H1 (cell line): ENCODE data around the gene PIK3R1. TPM values are rescaled to one million over a fixed set of nuclear protein-coding genes. Genes with fewer than 3 reads are reported as not detected.

Source experiments
- CTCF ChIA-PET: fragments of 300-600 bp; sonication (Branson Sonifier 250); formaldehyde crosslinking; loops from one replicate; lab custom pipeline; 2021; ENCODE audit not compliant: partially characterized antibody; lab: Charles Lee
- POLR2A ChIA-PET: fragments of 300-600 bp; sonication (Branson Sonifier 250); formaldehyde crosslinking; loops from one replicate; lab custom pipeline; 2021; ENCODE audit warnings: inconsistent platforms; ENCODE audit not compliant: partially characterized antibody; lab: Charles Lee
- DNase-seq, 2 experiments: peaks; one replicate each; pipeline versions ENCODE4 v3.0.0 to v3.0.0-alpha.2; 2010 to 2022; ENCODE audit warnings: low spot score in 2 of 2, low read depth in 1 of 2, mixed read lengths in 1 of 2
- FAIRE-seq: peaks from 2 replicates; lab custom pipeline; 2011; peaks lifted over from hg19 to GRCh38; lab: Jason Lieb, UNC
- H2AFZ ChIP-seq: 2 replicates; pipeline ENCODE4 v1.8.1; 2012; ENCODE audit warnings: low read length, inconsistent platforms
- H2AK5ac ChIP-seq: 2 replicates; pipeline ENCODE4 v1.6.1; 2013; ENCODE audit warnings: low read depth, low read length
- H2BK120ac ChIP-seq: replicated peaks from 2 replicates; pipeline ENCODE3; 2013; ENCODE audit warnings: low read depth, low read length, inconsistent platforms
- H2BK12ac ChIP-seq: 2 replicates; pipeline ENCODE4 v1.6.1; 2013; ENCODE audit warnings: low read depth, low read length
- H2BK15ac ChIP-seq: 2 replicates; pipeline ENCODE4 v1.6.1; 2013; ENCODE audit warnings: low read length
- H2BK20ac ChIP-seq: 2 replicates; pipeline ENCODE4 v1.6.1; 2013; ENCODE audit warnings: low read length
- H2BK5ac ChIP-seq: 2 replicates; pipeline ENCODE4 v1.6.1; 2013; ENCODE audit warnings: low read depth, low read length
- H3K14ac ChIP-seq: 2 replicates; pipeline ENCODE4 v1.6.1; 2013; ENCODE audit warnings: inconsistent platforms; ENCODE audit not compliant: insufficient read length
- H3K18ac ChIP-seq: 2 replicates; pipeline ENCODE4 v1.6.1; 2013; ENCODE audit warnings: low read length; ENCODE audit errors: extremely low read depth
- H3K23ac ChIP-seq: 2 replicates; pipeline ENCODE4 v1.6.1; 2013; ENCODE audit warnings: inconsistent platforms; ENCODE audit not compliant: insufficient read length
- H3K23me2 ChIP-seq: 2 replicates; pipeline ENCODE4 v1.6.1; 2013; ENCODE audit warnings: low read depth, low read length
- H3K27ac ChIP-seq: 2 replicates; pipeline ENCODE4 v1.6.1; 2011; ENCODE audit warnings: low read depth, low read length, inconsistent platforms
- H3K27me3 ChIP-seq, 4 experiments: replicated peaks in 1 of 4; 1 replicate in 1 of 4; 2 replicates in 3 of 4; pipeline versions ENCODE4 v1.6.1 to v1.8.1; 2011 to 2013; ENCODE audit warnings: low read length in 3 of 4, mild to moderate bottlenecking in 3 of 4, inconsistent platforms in 2 of 4, mixed read lengths in 2 of 4, moderate library complexity in 1 of 4; ENCODE audit not compliant: control insufficient read depth in 3 of 4, insufficient read depth in 3 of 4; ENCODE audit errors: extremely low read depth in 1 of 4
- H3K36me3 ChIP-seq, 4 experiments: 2 replicates each; pipeline versions ENCODE4 v1.6.1 to v1.8.1; 2011 to 2013; ENCODE audit warnings: mild to moderate bottlenecking in 4 of 4, low read length in 3 of 4, moderate library complexity in 2 of 4, control low read depth in 1 of 4, inconsistent platforms in 1 of 4; ENCODE audit not compliant: insufficient read depth in 4 of 4, control insufficient read depth in 2 of 4
- H3K4ac ChIP-seq: replicated peaks from 2 replicates; pipeline ENCODE3; 2013; ENCODE audit warnings: low read length, low read depth, mixed read lengths, inconsistent platforms; ENCODE audit not compliant: insufficient read length
- H3K4me1 ChIP-seq, 4 experiments: replicated peaks in 1 of 4; 1 replicate in 1 of 4; 2 replicates in 3 of 4; pipeline versions ENCODE4 v1.6.1 to v1.8.1; 2011 to 2013; ENCODE audit warnings: low read length in 3 of 4, inconsistent platforms in 2 of 4, mixed read lengths in 1 of 4; ENCODE audit not compliant: insufficient read depth in 4 of 4, control insufficient read depth in 3 of 4
- H3K4me2 ChIP-seq, 2 experiments: 2 replicates each; pipeline versions ENCODE4 v1.6.1 to v1.8.1; 2011 to 2013; ENCODE audit warnings: low read depth in 2 of 2, low read length in 2 of 2, control low read depth in 1 of 2, inconsistent platforms in 1 of 2, mild to moderate bottlenecking in 1 of 2; ENCODE audit not compliant: insufficient read depth in 1 of 2
- H3K4me3 ChIP-seq, 4 experiments: fragments of 200-600, 300-600 bp in 1 of 4; sonication (generic), shearing (Covaris generic), sonication (Bioruptor Twin) in 1 of 4; 2 replicates each; pipeline versions ENCODE4 v1.5.1 to v1.8.1; 2011 to 2016; ENCODE audit warnings: low read length in 4 of 4, low read depth in 3 of 4, control low read depth in 2 of 4, inconsistent platforms in 2 of 4, mild to moderate bottlenecking in 2 of 4, mixed read lengths in 1 of 4, moderate library complexity in 1 of 4; ENCODE audit not compliant: insufficient read depth in 2 of 4; ENCODE audit errors: extremely low read depth in 1 of 4
- H3K56ac ChIP-seq: replicated peaks from 2 replicates; pipeline ENCODE3; 2013; ENCODE audit warnings: low read depth, mild to moderate bottlenecking, mixed read lengths, low read length, inconsistent platforms; ENCODE audit not compliant: insufficient read length
- H3K79me1 ChIP-seq: 2 replicates; pipeline ENCODE4 v1.6.1; 2013; ENCODE audit warnings: low read depth, low read length, control low read depth
- H3K79me2 ChIP-seq, 2 experiments: 2 replicates each; pipeline versions ENCODE4 v1.6.1 to v1.8.1; 2012 to 2013; ENCODE audit warnings: low read length in 2 of 2, mild to moderate bottlenecking in 2 of 2, inconsistent platforms in 1 of 2; ENCODE audit not compliant: insufficient read depth in 2 of 2, control insufficient read depth in 1 of 2
- H3K9ac ChIP-seq, 4 experiments: replicated peaks in 1 of 4; 1 replicate in 1 of 4; 2 replicates in 3 of 4; pipeline versions ENCODE4 v1.6.1 to v1.8.1; 2011 to 2013; ENCODE audit warnings: low read depth in 3 of 4, low read length in 3 of 4, control low read depth in 2 of 4, mild to moderate bottlenecking in 2 of 4, moderate library complexity in 2 of 4, inconsistent platforms in 1 of 4; ENCODE audit errors: extremely low read depth in 1 of 4
- H3K9me3 ChIP-seq, 2 experiments: 2 replicates each; pipeline versions ENCODE4 v1.6.1 to v1.8.1; 2012 to 2013; ENCODE audit warnings: mild to moderate bottlenecking in 2 of 2, moderate library complexity in 2 of 2, control low read depth in 1 of 2, inconsistent platforms in 1 of 2, low read depth in 1 of 2, low read length in 1 of 2, mixed read lengths in 1 of 2; ENCODE audit not compliant: insufficient read depth in 2 of 2
- H4K20me1 ChIP-seq, 2 experiments: replicated peaks in 1 of 2; 2 replicates each; pipeline versions ENCODE3 to v1.8.1; 2011 to 2013; ENCODE audit warnings: inconsistent platforms in 2 of 2, low read length in 2 of 2, mild to moderate bottlenecking in 1 of 2; ENCODE audit not compliant: insufficient read depth in 2 of 2, control insufficient read depth in 1 of 2
- H4K5ac ChIP-seq: 2 replicates; pipeline ENCODE4 v1.6.1; 2013; ENCODE audit warnings: low read length, low read depth, mixed read lengths, inconsistent platforms; ENCODE audit not compliant: insufficient read length
- H4K8ac ChIP-seq: 2 replicates; pipeline ENCODE4 v1.8.0; 2013; ENCODE audit warnings: mild to moderate bottlenecking, moderate library complexity, low read length, inconsistent platforms; ENCODE audit not compliant: insufficient read depth; ENCODE audit errors: extremely low read depth
- H4K91ac ChIP-seq: replicated peaks from 2 replicates; pipeline ENCODE3; 2013; ENCODE audit warnings: low read length, mixed read lengths, inconsistent platforms; ENCODE audit not compliant: insufficient read length
- BACH1 ChIP-seq: IDR thresholded peaks from 2 replicates; pipeline ENCODE4 v1.6.1; 2012; ENCODE audit warnings: low read length, improper control_type of control experiment
- EZH2 ChIP-seq: fragments of 200-600 bp; sonication (generic); IDR thresholded peaks from 2 replicates; pipeline ENCODE4 v1.7.1; 2012; ENCODE audit warnings: low read depth, mild to moderate bottlenecking, moderate library complexity, low read length, inconsistent platforms; ENCODE audit not compliant: severe bottlenecking
- HDAC2 ChIP-seq, 2 experiments: fragments of 300-600 bp in 1 of 2; sonication (generic) in 1 of 2; IDR thresholded peaks; 2 replicates each; pipeline ENCODE4 v1.6.1; 2011 to 2012; ENCODE audit warnings: low read depth in 2 of 2, low read length in 2 of 2, mild to moderate bottlenecking in 2 of 2, moderate library complexity in 2 of 2, borderline replicate concordance in 1 of 2, inconsistent platforms in 1 of 2
- KDM4A ChIP-seq: IDR thresholded peaks from one replicate; pipeline ENCODE4 v1.7.1; 2012; ENCODE audit warnings: low read depth, mild to moderate bottlenecking, moderate library complexity, low read length, inconsistent platforms; ENCODE audit not compliant: severe bottlenecking
- RAD21 ChIP-seq, 2 experiments: IDR thresholded peaks in 1 of 2; conservative IDR thresholded peaks in 1 of 2; 2 replicates each; pipeline ENCODE4 v1.6.1; 2011; ENCODE audit warnings: low read depth in 2 of 2, low read length in 2 of 2, improper control_type of control experiment in 1 of 2, inconsistent platforms in 1 of 2, mild to moderate bottlenecking in 1 of 2, moderate library complexity in 1 of 2
- RXRA ChIP-seq: IDR thresholded peaks from 2 replicates; pipeline ENCODE4 v1.6.1; 2011; ENCODE audit warnings: low read depth, mild to moderate bottlenecking, low read length, moderate library complexity; ENCODE audit not compliant: insufficient read depth
- TBP ChIP-seq: IDR thresholded peaks from 2 replicates; pipeline ENCODE4 v1.6.1; 2011; ENCODE audit warnings: low read depth, low read length, improper control_type of control experiment
- USF2 ChIP-seq: IDR thresholded peaks from 2 replicates; pipeline ENCODE4 v1.6.1; 2011; ENCODE audit warnings: low read length, improper control_type of control experiment
- WGBS, 2 experiments: shearing (Covaris generic) in 1 of 2; methylation state at CpG; one replicate each; pipeline versions ENCODE4 v1.1.6 to v1.1.7; 2013 to 2015; ENCODE audit warnings: low lambda C conversion rate in 2 of 2, mixed read lengths in 2 of 2, inconsistent platforms in 1 of 2, low coverage in 1 of 2, missing lambda C conversion rate in 1 of 2; ENCODE audit not compliant: insufficient replicate concordance in 2 of 2, insufficient coverage in 1 of 2, insufficient read length in 1 of 2; ENCODE audit errors: extremely low coverage in 1 of 2, missing lambda C conversion rate in 1 of 2; 5-methylcytosine and 5-hydroxymethylcytosine counted together
- polyA plus RNA-seq, 7 experiments: library from polyadenylated mRNA; depleted of rRNA in 3 of 7; stranded (reverse) in 5 of 7; unstranded in 2 of 7; fragments of >200 nt in 5 of 7; fragments of 200-250 nt in 2 of 7; gene quantifications; 1 replicate in 5 of 7; 2 replicates in 1 of 7; 4 replicates in 1 of 7; pipeline versions ENCODE4 v1.2.1 to v1.2.3, GENCODE V29; 2011 to 2013; ENCODE audit warnings: missing spikeins in 2 of 7, mixed read lengths in 2 of 7
- total RNA-seq: library from RNA; stranded (reverse); fragmentation: NEBNext Ultra II Directional; extraction: Animal tissue kit (Norgen Biotek cat#: 25700); gene quantifications from 2 replicates; pipeline ENCODE4 v1.2.1, GENCODE V29; 2021

The PIK3R1 gene
- total and polyA plus RNA-seq, 2 of the 8 experiments (the other 6 are each of a cell fraction or from before 2014, with no cell fraction given): 2.3 to 13.7 TPM

GRCh38 chr5:68216245-68217046 lies 890 bp downstream of the PIK3R1 start:
- no peaks in the 10 kb centered on the region; the same call in 1 of the 2 replicates for H3K79me1 ChIP-seq
- no peak overlapping the region for H2AK5ac ChIP-seq
- H3K4me2 ChIP-seq: peak overlapping the region; percentile 94 to 99
- no peak overlapping the region for H2BK120ac ChIP-seq
- no peak overlapping the region for H2BK15ac ChIP-seq
- no peak overlapping the region for H2BK5ac ChIP-seq
- H2AFZ ChIP-seq: 0 out of 2 replicates have a peak overlapping the region, but pooled peaks have one; percentile 15
- H3K9me3 ChIP-seq: no peaks in the 10 kb centered on the region; a peak in 1 of 4 replicates
- H3K27ac ChIP-seq: no peak overlapping the region
- no peak overlapping the region for H3K4ac ChIP-seq
- peaks cover 0 to 9% (median under 1%) of the 10 kb centered on the region in 4 experiments; a peak in 2 of 7 replicates for H3K4me1 ChIP-seq
- peaks cover 6% of the 10 kb centered on the region; the same call in 1 of the 2 replicates for H3K23me2 ChIP-seq
- 1% methylated on average over 33 of the region's 49 CpGs; no CpG with 5 or more reads in 1 of the 2 experiments for WGBS, 2 experiments
- H3K56ac ChIP-seq: no peak overlapping the region
- peak overlapping the region; percentile 59 to 96 (median 76) for H3K4me3 ChIP-seq
- H4K5ac ChIP-seq: no peak overlapping the region
- peak overlapping the region in 3 of 4 experiments; percentile 27 to 44 (median 34); a peak in 5 of 7 replicates for H3K9ac ChIP-seq
- H3K14ac ChIP-seq: no peak overlapping the region
- H3K23ac ChIP-seq: no peak overlapping the region
- CTCF ChIA-PET: interaction anchor here (0.6 to 2.8 kb wide), 12 partner anchors 14 to 980 kb away, joined by 3 to 13 read pairs (median 3); no protein-coding TSS in a partner anchor
- no peak overlapping the region for H2BK12ac ChIP-seq
- FAIRE-seq (no peak), DNase-seq (peak in 1 of 2 experiments; percentile 68)
- H4K91ac ChIP-seq: no peak overlapping the region
- peak overlapping the region; percentile 31; the same call in 1 of the 2 replicates for H4K8ac ChIP-seq
- POLR2A ChIA-PET: interaction anchor here (0.7 to 2.2 kb wide), 7 partner anchors 12 to 45 kb away, joined by 3 to 7 read pairs (median 4); no protein-coding TSS in a partner anchor
- H2BK20ac ChIP-seq: no peak overlapping the region
- peak overlapping the region; percentile 48 for H3K18ac ChIP-seq
- peaks cover 0 to 26% of the 10 kb centered on the region in 2 experiments; a peak in 2 of 4 replicates for H3K79me2 ChIP-seq
- H4K20me1 ChIP-seq: peaks cover 0 to 4% of the 10 kb centered on the region in 2 experiments
- no peaks in the 10 kb centered on the region for H3K36me3 ChIP-seq
- H3K27me3 ChIP-seq: peaks cover 0 to 14% (median 7%) of the 10 kb centered on the region in 4 experiments; a peak in 4 of 7 replicates
- TF ChIP-seq HDAC2 (IDR thresholded peaks at IDR 0.05; ENCODE audit: borderline replicate concordance in 1 of 2, low read depth in 2 of 2, low read length in 2 of 2) (peak in 1 of 2 experiments; percentile 81; a peak in 1 of 4 replicates), RAD21 (IDR thresholded peaks at IDR 0.05 in 1 of 2, conservative IDR thresholded peaks at IDR 0.05 in 1 of 2; ENCODE audit: low read depth in 2 of 2, low read length in 2 of 2) (peak; percentile 13 to 19; a peak in 3 of 4 replicates), KDM4A (no peak), BACH1 (no peak), EZH2 (peak; percentile 48), RXRA (no peak), USF2 (no peak), TBP (peak; percentile 19; the same call in 1 of the 2 replicates)
